ENCODE results near the gene TACC2.
A peak's percentile ranks its signal among the peaks of the same experiment; 100 is the strongest.

TACC2 gene

GRCh38 chr10:122258136-122259074 lies 269.4 kb downstream of the TACC2 start:
- TF ChIP-seq CTCF (conservative IDR thresholded peaks at IDR 0.05; ENCODE audit: low read depth, low read length) = no peak
- Histone ChIP-seq H3K27me3 (ENCODE audit: insufficient read depth, low read depth) (no peaks in the 10 kb centered on the region), H3K9ac (no peak overlapping the region), H3K36me3 (ENCODE audit: insufficient read depth) (no peaks in the 10 kb centered on the region), H3K79me2 (ENCODE audit: insufficient read depth, low read depth) (no peaks in the 10 kb centered on the region), H3K4me1 (ENCODE audit: low read depth, poor library complexity, severe bottlenecking) (peaks cover 10% of the 10 kb centered on the region), H3K4me2 (peak overlapping the region; percentile 27; the same call in 1 of the 2 replicates), H4K20me1 (ENCODE audit: insufficient read depth) (no peaks in the 10 kb centered on the region), H3K4me3 (IDR thresholded peaks at IDR 0.05; ENCODE audit: insufficient read depth, low read depth, low read length) (no peak overlapping the region), H3K27ac (no peak overlapping the region; the same call in 1 of the 2 replicates), H2AFZ (ENCODE audit: low read depth) (peak overlapping the region; percentile 22; the same call in 1 of the 2 replicates)

- Histone ChIP-seq H4K20me1 (ENCODE audit: insufficient read depth) (no peaks in the 10 kb centered on the region), H3K36me3 (ENCODE audit: insufficient read depth) (no peaks in the 10 kb centered on the region), H3K4me1 (ENCODE audit: low read depth, poor library complexity, severe bottlenecking) (peaks cover 10% of the 10 kb centered on the region), H3K79me2 (ENCODE audit: insufficient read depth, low read depth) (no peaks in the 10 kb centered on the region), H2AFZ (ENCODE audit: low read depth) (peak overlapping the region; percentile 22; the same call in 1 of the 2 replicates), H3K9ac (no peak overlapping the region), H3K4me3 (IDR thresholded peaks at IDR 0.05; ENCODE audit: insufficient read depth, low read depth, low read length) (no peak overlapping the region), H3K27me3 (ENCODE audit: insufficient read depth, low read depth) (no peaks in the 10 kb centered on the region), H3K27ac (no peak overlapping the region; the same call in 1 of the 2 replicates), H3K4me2 (peak overlapping the region; percentile 27; the same call in 1 of the 2 replicates)
- no peak for TF ChIP-seq CTCF (conservative IDR thresholded peaks at IDR 0.05; ENCODE audit: low read depth, low read length)
These were observed 270.1 kb downstream of the TACC2 start for GRCh38 chr10:122259075-122259466.

GRCh38 chr10:122261584-122261983 lies 272.6 kb downstream of the TACC2 start:
- Histone ChIP-seq H4K20me1 (ENCODE audit: insufficient read depth) (no peaks in the 10 kb centered on the region), H3K27ac (no peak overlapping the region), H3K79me2 (ENCODE audit: insufficient read depth, low read depth) (no peaks in the 10 kb centered on the region), H3K36me3 (ENCODE audit: insufficient read depth) (no peaks in the 10 kb centered on the region), H3K4me3 (IDR thresholded peaks at IDR 0.05; ENCODE audit: insufficient read depth, low read depth, low read length) (no peak overlapping the region), H3K4me2 (no peak overlapping the region), H3K4me1 (ENCODE audit: low read depth, poor library complexity, severe bottlenecking) (peaks cover 10% of the 10 kb centered on the region), H3K9ac (no peak overlapping the region), H2AFZ (ENCODE audit: low read depth) (no peak overlapping the region), H3K27me3 (ENCODE audit: insufficient read depth, low read depth) (no peaks in the 10 kb centered on the region)
- no peak for TF ChIP-seq CTCF (conservative IDR thresholded peaks at IDR 0.05; ENCODE audit: low read depth, low read length)

GRCh38 chr10:122263971-122264370 lies 275.0 kb downstream of the TACC2 start:
- no peak for TF ChIP-seq CTCF (conservative IDR thresholded peaks at IDR 0.05; ENCODE audit: low read depth, low read length)
- H3K27me3 ChIP-seq (ENCODE audit: insufficient read depth, low read depth) = no peaks in the 10 kb centered on the region
- no peak overlapping the region for H3K4me2 ChIP-seq

More at GRCh38 chr10:122263971-122264370, 275.0 kb downstream of the TACC2 start:
- H2AFZ ChIP-seq (ENCODE audit: low read depth) = no peak overlapping the region
- H3K4me1 ChIP-seq (ENCODE audit: low read depth, poor library complexity, severe bottlenecking) = peaks cover 5% of the 10 kb centered on the region
- no peaks in the 10 kb centered on the region for H3K79me2 ChIP-seq (ENCODE audit: insufficient read depth, low read depth)
- no peaks in the 10 kb centered on the region for H3K36me3 ChIP-seq (ENCODE audit: insufficient read depth)
- no peak overlapping the region for H3K27ac ChIP-seq
- no peaks in the 10 kb centered on the region for H4K20me1 ChIP-seq (ENCODE audit: insufficient read depth)
- no peak overlapping the region for H3K9ac ChIP-seq
- no peak overlapping the region for H3K4me3 ChIP-seq (IDR thresholded peaks at IDR 0.05; ENCODE audit: insufficient read depth, low read depth, low read length)
